ENCODE data around the gene KDM1A. TPM values are rescaled to one million over a fixed set of nuclear protein-coding genes. Genes with fewer than 3 reads are reported as not detected.
"Not testable (repeated sequence)": the region's sequence is repeated elsewhere in the genome, so short reads cannot be mapped to it uniquely, and the experiment has no call there.

The KDM1A gene
- polyA plus RNA-seq, 6 donors from 2014 or later = 33.9 to 45.8 (median 41.3) TPM

GRCh38 chr1:22993220-22993795, 26.0 kb upstream of the KDM1A start:
- H3K4me3 Mint-ChIP-seq; ATAC-seq (ENCODE audit: low read depth in 2 of 2); H3K27ac Mint-ChIP-seq; H3K36me3 Mint-ChIP-seq; H3K4me1 Mint-ChIP-seq; DNase-seq: not testable (repeated sequence)
- Mint-ChIP-seq H3K9me3 (peaks cover 0 to 21% (median 15%) of the 10 kb centered on the region in 7 donors), H3K27me3 (peaks cover 6 to 19% (median 10%) of the 10 kb centered on the region in 3 donors)

- no peak for DNase-seq
Observed at GRCh38 chr1:22995774-22996173, 23.5 kb upstream of the KDM1A start.

GRCh38 chr1:22997528-22997927, 21.7 kb upstream of the KDM1A start:
- DNase-seq; H3K36me3 Mint-ChIP-seq; H3K27me3 Mint-ChIP-seq; H3K4me3 Mint-ChIP-seq; H3K4me1 Mint-ChIP-seq; H3K27ac Mint-ChIP-seq; ATAC-seq (ENCODE audit: low read depth in 2 of 2): not testable (repeated sequence)
- H3K9me3 Mint-ChIP-seq = peaks cover 0 to 21% (median 14%) of the 10 kb centered on the region in 7 donors

More at GRCh38 chr1:22995774-22996173, 23.5 kb upstream of the KDM1A start:
- no peak overlapping the region for H3K4me3 Mint-ChIP-seq
- no peaks in the 10 kb centered on the region for H3K4me1 Mint-ChIP-seq
- no peak overlapping the region for H3K27ac Mint-ChIP-seq
- H3K27me3 Mint-ChIP-seq = no peaks in the 10 kb centered on the region
- ATAC-seq (ENCODE audit: low read depth in 2 of 2) = no peak
- H3K36me3 Mint-ChIP-seq = no peaks in the 10 kb centered on the region
- H3K9me3 Mint-ChIP-seq = peaks cover 0 to 21% (median 15%) of the 10 kb centered on the region in 7 donors

GRCh38 chr1:23000133-23000532, 19.1 kb upstream of the KDM1A start:
- DNase-seq; H3K36me3 Mint-ChIP-seq; H3K4me1 Mint-ChIP-seq; H3K9me3 Mint-ChIP-seq; H3K4me3 Mint-ChIP-seq; H3K27me3 Mint-ChIP-seq; ATAC-seq (ENCODE audit: low read depth in 2 of 2); H3K27ac Mint-ChIP-seq: not testable (repeated sequence)

- H3K27me3 Mint-ChIP-seq; DNase-seq; H3K36me3 Mint-ChIP-seq; ATAC-seq (ENCODE audit: low read depth in 2 of 2); H3K27ac Mint-ChIP-seq; H3K4me1 Mint-ChIP-seq; H3K9me3 Mint-ChIP-seq; H3K4me3 Mint-ChIP-seq: not testable (repeated sequence)
Observed at GRCh38 chr1:23002218-23002617, 17.1 kb upstream of the KDM1A start.

- Mint-ChIP-seq H3K27me3 (peaks cover 0 to 4% (median 3%) of the 10 kb centered on the region in 3 donors), H3K4me3 (no peak overlapping the region), H3K9me3 (no peaks in the 10 kb centered on the region), H3K4me1 (no peaks in the 10 kb centered on the region), H3K27ac (no peak overlapping the region), H3K36me3 (no peaks in the 10 kb centered on the region)
- ATAC-seq (ENCODE audit: low read depth in 2 of 2) = no peak
- no peak for DNase-seq
Observed at GRCh38 chr1:23004112-23004511, 15.2 kb upstream of the KDM1A start.

- not testable (repeated sequence) for H3K27me3 Mint-ChIP-seq; H3K9me3 Mint-ChIP-seq; H3K27ac Mint-ChIP-seq; H3K4me1 Mint-ChIP-seq; H3K36me3 Mint-ChIP-seq; ATAC-seq (ENCODE audit: low read depth in 2 of 2); DNase-seq; H3K4me3 Mint-ChIP-seq
Observed at GRCh38 chr1:23004769-23005168, 14.5 kb upstream of the KDM1A start.

- no peak for ATAC-seq (ENCODE audit: low read depth in 2 of 2)
- H3K36me3 Mint-ChIP-seq = no peaks in the 10 kb centered on the region
Observed at GRCh38 chr1:23007106-23007505, 12.2 kb upstream of the KDM1A start.

GRCh38 chr1:23008901-23009300, 10.4 kb upstream of the KDM1A start:
- DNase-seq (no peak), ATAC-seq (ENCODE audit: low read depth in 2 of 2) (no peak)
- Mint-ChIP-seq H3K4me3 (no peak overlapping the region), H3K9me3 (no peaks in the 10 kb centered on the region), H3K36me3 (no peaks in the 10 kb centered on the region), H3K27ac (no peak overlapping the region), H3K4me1 (no peaks in the 10 kb centered on the region), H3K27me3 (peaks cover 4 to 8% (median 7%) of the 10 kb centered on the region in 3 donors)

More at GRCh38 chr1:23007106-23007505, 12.2 kb upstream of the KDM1A start:
- DNase-seq = no peak
- Mint-ChIP-seq H3K27me3 (peaks cover 4 to 8% (median 7%) of the 10 kb centered on the region in 3 donors), H3K4me1 (no peaks in the 10 kb centered on the region), H3K4me3 (no peak overlapping the region), H3K9me3 (no peaks in the 10 kb centered on the region), H3K27ac (no peak overlapping the region)

GRCh38 chr1:23010025-23010424, 9.2 kb upstream of the KDM1A start:
- H3K9me3 Mint-ChIP-seq; H3K36me3 Mint-ChIP-seq; ATAC-seq (ENCODE audit: low read depth in 2 of 2); H3K4me1 Mint-ChIP-seq; DNase-seq; H3K27me3 Mint-ChIP-seq: not testable (repeated sequence)
- peak overlapping the region in 1 of 6 donors; percentile 53 for H3K27ac Mint-ChIP-seq
- peak overlapping the region in 1 of 8 donors; percentile 29 for H3K4me3 Mint-ChIP-seq

- peaks cover 0 to 8% (median 4%) of the 10 kb centered on the region in 3 donors for H3K27me3 Mint-ChIP-seq
- H3K4me3 Mint-ChIP-seq = no peak overlapping the region
- H3K36me3 Mint-ChIP-seq = no peaks in the 10 kb centered on the region
- no peak for DNase-seq
- H3K27ac Mint-ChIP-seq = no peak overlapping the region
- no peaks in the 10 kb centered on the region for H3K9me3 Mint-ChIP-seq
- peaks cover 7 to 8% (median 7%) of the 10 kb centered on the region in 3 donors for H3K4me1 Mint-ChIP-seq
- ATAC-seq (ENCODE audit: low read depth in 2 of 2) = no peak
Observed at GRCh38 chr1:23013657-23014056, 5.6 kb upstream of the KDM1A start.

- Mint-ChIP-seq H3K36me3 (peaks cover 0 to 5% of the 10 kb centered on the region in 2 donors), H3K27ac (peak overlapping the region; percentile 54 to 97 (median 83)), H3K9me3 (peaks cover 0 to 9% (median 7%) of the 10 kb centered on the region in 7 donors), H3K4me1 (peaks cover 29 to 48% (median 45%) of the 10 kb centered on the region in 3 donors), H3K27me3 (no peaks in the 10 kb centered on the region), H3K4me3 (peak overlapping the region; percentile 93 to 97 (median 95))
- no peak for DNase-seq
- no peak for ATAC-seq (ENCODE audit: low read depth in 2 of 2)
Observed at GRCh38 chr1:23018661-23019093, 591 bp upstream of the KDM1A start.

GRCh38 chr1:23019863-23020625, 776 bp downstream of the KDM1A start:
- H3K4me1 Mint-ChIP-seq = peaks cover 39 to 60% (median 53%) of the 10 kb centered on the region in 3 donors
- H3K36me3 Mint-ChIP-seq = peaks cover 0 to 5% of the 10 kb centered on the region in 2 donors
- ATAC-seq (ENCODE audit: low read depth in 2 of 2) = peak in 1 of 2 donors; percentile 7

More at GRCh38 chr1:23019863-23020625, 776 bp downstream of the KDM1A start:
- Mint-ChIP-seq H3K4me3 (peak overlapping the region; percentile 82 to 98 (median 96)), H3K27me3 (no peaks in the 10 kb centered on the region), H3K27ac (peak overlapping the region; percentile 70 to 92 (median 86)), H3K9me3 (peaks cover 0 to 10% (median 7%) of the 10 kb centered on the region in 7 donors)
- peak; percentile 7 for DNase-seq
